ENCODE data around the gene NUP93.

- no peak for TF ChIP-seq SIN3A (IDR thresholded peaks at IDR 0.05; ENCODE audit: borderline replicate concordance, insufficient read depth, low read length)
- TF ChIP-seq TAF1 (IDR thresholded peaks at IDR 0.05; ENCODE audit: borderline replicate concordance, insufficient read depth, low read length), result no peak
These were observed 12.4 kb downstream of the NUP93 start for GRCh38 chr16:56742030-56742984.

Measured in PFSK-1 (cell line).